ENCODE measurements around the gene SCAF1. TPM values are rescaled to one million over a fixed set of nuclear protein-coding genes. Genes with fewer than 3 reads are reported as not detected.

SCAF1 gene
- total and polyA plus RNA-seq, 10 donors: 7.5 to 66.2 (median 33.8) TPM

GRCh38 chr19:49677231-49677900 is 35.4 kb downstream of the SCAF1 start, which contains the start of gene PRMT1:
PRMT1 (plus strand) TSS chr19:49677271; CDS start chr19:49677281, 10 bp downstream.
- peak; percentile 92 for DNase-seq
- peak within 1 kb of the TSS; percentile 89 to 97 (median 94) for H3K27ac ChIP-seq
- H3K27me3 ChIP-seq (replicated peaks in 1 of 7): no peaks in the 10 kb centered on the region
- peaks cover 0 to 28% (median 12%) of the 10 kb centered on the region in 6 donors for H3K36me3 ChIP-seq
- H3K9me3 ChIP-seq: no peaks in the 10 kb centered on the region
- TF ChIP-seq CTCF (IDR thresholded peaks at IDR 0.05 in 8 of 11, conservative IDR thresholded peaks at IDR 0.05 in 3 of 11) (no peak), POLR2A (IDR thresholded peaks at IDR 0.05) (peak; percentile 8 to 71 (median 56)), POLR2AphosphoS5 (IDR thresholded peaks at IDR 0.05) (peak; percentile 87 to 91 (median 90))
- WGBS, 5 donors: 0 to 2% (median 1%) methylated on average over 11 to 57 of the region's 57 CpGs
- H3K4me1 ChIP-seq: peaks cover 23 to 86% (median 50%) of the 10 kb centered on the region in 6 donors
- H3K4me3 ChIP-seq: peak within 1 kb of the TSS; percentile 88 to 100 (median 98)
- intact Hi-C loops (cut with DNase I; ENCODE audit: low total_unique reads): loop anchor here (10.0 kb wide), 1 partner anchor 103 kb away; no protein-coding TSS in a partner anchor

DNA sequence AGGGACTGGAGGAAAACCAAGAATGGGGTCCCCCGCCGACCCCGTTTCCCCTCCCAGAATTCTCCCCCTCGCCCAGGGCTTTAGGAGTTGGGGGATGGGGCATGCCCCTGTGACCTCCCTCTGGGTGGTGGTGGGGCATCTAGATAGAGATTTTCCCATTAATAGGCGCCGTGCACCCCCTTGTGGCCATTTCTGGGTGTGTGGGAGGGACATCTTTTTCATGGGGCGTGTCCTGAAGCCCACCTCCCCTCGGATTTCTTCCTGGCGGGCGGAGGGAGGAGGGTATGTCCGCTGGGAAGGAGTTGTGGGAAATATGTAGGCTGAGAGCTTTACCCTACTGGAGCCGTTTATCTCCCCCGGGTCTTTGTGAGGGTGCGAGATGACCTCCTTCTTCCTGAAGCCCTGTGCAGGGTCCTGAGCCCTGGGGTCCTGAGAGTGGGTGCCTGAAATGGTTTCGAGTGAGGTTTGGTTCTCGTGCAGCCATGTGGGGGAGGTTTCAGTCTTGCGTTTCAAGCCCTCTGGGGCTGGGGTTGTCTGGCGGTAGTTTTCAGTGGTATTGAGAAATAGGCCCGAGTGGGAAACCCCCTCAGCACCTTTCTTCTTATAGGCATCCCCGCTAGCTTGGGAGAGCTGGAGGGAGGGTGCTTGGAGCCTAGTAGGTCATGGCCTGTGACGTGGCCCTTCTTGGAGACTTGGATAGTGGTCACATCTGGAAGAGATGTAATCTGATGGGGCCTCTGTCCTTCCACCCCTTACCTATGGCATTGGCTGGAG is 36.1 kb downstream of the SCAF1 start:
- Histone ChIP-seq H3K9me3 (no peaks in the 10 kb centered on the region), H3K36me3 (peaks cover 0 to 35% (median 19%) of the 10 kb centered on the region in 6 donors), H3K27ac (peak overlapping the region; percentile 89 to 97 (median 94)), H3K4me1 (peaks cover 23 to 79% (median 48%) of the 10 kb centered on the region in 6 donors), H3K27me3 (replicated peaks in 1 of 7) (no peaks in the 10 kb centered on the region), H3K4me3 (peak overlapping the region; percentile 88 to 100 (median 98))
- intact Hi-C loops (cut with DNase I; ENCODE audit: low total_unique reads): loop anchor here (10.0 kb wide), 1 partner anchor 103 kb away; no protein-coding TSS in a partner anchor
- 1 to 4% (median 3%) methylated on average over 16 to 21 of the region's 21 CpGs for WGBS, 5 donors
- TF ChIP-seq CTCF (IDR thresholded peaks at IDR 0.05 in 8 of 11, conservative IDR thresholded peaks at IDR 0.05 in 3 of 11) (peak; percentile 46 to 83 (median 72)), POLR2AphosphoS5 (IDR thresholded peaks at IDR 0.05) (no peak), POLR2A (IDR thresholded peaks at IDR 0.05) (no peak)
- peak; percentile 91 for DNase-seq

GRCh38 chr19:49678985-49679770 is 37.2 kb downstream of the SCAF1 start:
- TF ChIP-seq CTCF (IDR thresholded peaks at IDR 0.05 in 8 of 11, conservative IDR thresholded peaks at IDR 0.05 in 3 of 11) (no peak), POLR2AphosphoS5 (IDR thresholded peaks at IDR 0.05) (no peak), POLR2A (IDR thresholded peaks at IDR 0.05) (no peak)
- peaks cover 23 to 71% (median 50%) of the 10 kb centered on the region in 6 donors for H3K4me1 ChIP-seq
- peaks cover 0 to 46% (median 30%) of the 10 kb centered on the region in 6 donors for H3K36me3 ChIP-seq
- H3K4me3 ChIP-seq: no peak overlapping the region
- DNase-seq: peak; percentile 75
- no peaks in the 10 kb centered on the region for H3K27me3 ChIP-seq (replicated peaks in 1 of 7)
- intact Hi-C loops (cut with DNase I; ENCODE audit: low total_unique reads): loop anchor here (10.0 kb wide), 1 partner anchor 104 kb away; no protein-coding TSS in a partner anchor
- WGBS, 5 donors: 55 to 77% (median 65%) methylated on average over 11 to 12 of the region's 12 CpGs
- H3K9me3 ChIP-seq: no peaks in the 10 kb centered on the region
- H3K27ac ChIP-seq: peak overlapping the region in 5 of 8 donors; percentile 94 to 97 (median 94)
